OCI-LY1 (cell line): ENCODE measurements around the gene LRRC19.

Source experiments
- H2AFZ ChIP-seq: fragments of 200-600 bp; sonication (generic), shearing (Covaris generic); 2 replicates; pipeline ENCODE4 v1.6.0; 2014; ENCODE audit warnings: antibody characterized with exemption, mild to moderate bottlenecking, low read length
- H3F3A ChIP-seq: fragments of 200-600 bp; sonication (generic), shearing (Covaris generic); 2 replicates; pipeline ENCODE4 v1.6.0; 2014; ENCODE audit warnings: mild to moderate bottlenecking, antibody characterized with exemption, low read length, moderate library complexity; ENCODE audit not compliant: insufficient read depth
- H3K27ac ChIP-seq: fragments of 200-600 bp; sonication (generic); 2 replicates; pipeline ENCODE4 v1.5.1; 2014; ENCODE audit warnings: low read length, mixed run types, mild to moderate bottlenecking, low read depth; ENCODE audit not compliant: poor library complexity, severe bottlenecking
- H3K27me3 ChIP-seq: fragments of 200-600 bp; sonication (generic); 2 replicates; pipeline ENCODE4 v1.6.0; 2014; ENCODE audit warnings: antibody characterized with exemption, mild to moderate bottlenecking, low read length, moderate library complexity; ENCODE audit not compliant: insufficient read depth
- H3K36me3 ChIP-seq: fragments of 200-600 bp; sonication (generic); 2 replicates; pipeline ENCODE4 v1.6.1; 2014; ENCODE audit warnings: mild to moderate bottlenecking, antibody characterized with exemption, low read length, moderate library complexity, mixed read lengths; ENCODE audit not compliant: insufficient read depth
- H3K4me1 ChIP-seq: fragments of 200-600 bp; sonication (generic); 2 replicates; pipeline ENCODE4 v1.5.1; 2014; ENCODE audit warnings: mild to moderate bottlenecking, low read length, moderate library complexity; ENCODE audit not compliant: insufficient read depth, severe bottlenecking
- H3K4me2 ChIP-seq: fragments of 200-600 bp; sonication (generic), shearing (Covaris generic); 2 replicates; pipeline ENCODE4 v1.6.1; 2014; ENCODE audit warnings: low read length
- H3K4me3 ChIP-seq: fragments of 200-600 bp; sonication (generic); 2 replicates; pipeline ENCODE4 v1.5.1; 2014; ENCODE audit warnings: low read length, low read depth, mild to moderate bottlenecking, mixed read lengths; ENCODE audit not compliant: poor library complexity, severe bottlenecking
- H3K79me2 ChIP-seq: fragments of 200-600 bp; shearing (Covaris generic); 2 replicates; pipeline ENCODE4 v1.6.1; 2016; ENCODE audit warnings: mixed run types, low read length, mixed read lengths; ENCODE audit not compliant: insufficient read depth
- H3K9ac ChIP-seq: fragments of 200-600 bp; sonication (generic), shearing (Covaris generic); 2 replicates; pipeline ENCODE4 v1.6.1; 2014; ENCODE audit warnings: mild to moderate bottlenecking, low read length, mixed read lengths
- H3K9me2 ChIP-seq: fragments of 200-600 bp; sonication (generic), shearing (Covaris generic); 2 replicates; pipeline ENCODE4 v1.6.1; 2014; ENCODE audit warnings: low read depth, mild to moderate bottlenecking, low read length, mixed read lengths
- H3K9me3 ChIP-seq: fragments of 200-600 bp; shearing (Covaris generic); 2 replicates; pipeline ENCODE4 v1.6.1; 2014; ENCODE audit warnings: low read length, mixed read lengths
- H4K20me1 ChIP-seq: fragments of 200-600 bp; sonication (generic), shearing (Covaris generic); 2 replicates; pipeline ENCODE4 v1.6.0; 2016; ENCODE audit warnings: mild to moderate bottlenecking, low read length; ENCODE audit not compliant: insufficient read depth
- CTCF ChIP-seq: fragments of 200-600 bp; sonication (generic), shearing (Covaris generic); IDR thresholded peaks from 2 replicates; pipeline ENCODE4 v1.5.1; 2017; ENCODE audit warnings: mild to moderate bottlenecking, antibody characterized with exemption, low read length, moderate library complexity, mixed read lengths
- EZH2 ChIP-seq: fragments of 200-600 bp; sonication (generic), shearing (Covaris generic); IDR thresholded peaks from 2 replicates; pipeline ENCODE4 v1.8.0; 2017; ENCODE audit warnings: borderline replicate concordance, mixed run types, mild to moderate bottlenecking, antibody characterized with exemption, low read length, moderate library complexity, mixed read lengths

Gene LRRC19

DNA sequence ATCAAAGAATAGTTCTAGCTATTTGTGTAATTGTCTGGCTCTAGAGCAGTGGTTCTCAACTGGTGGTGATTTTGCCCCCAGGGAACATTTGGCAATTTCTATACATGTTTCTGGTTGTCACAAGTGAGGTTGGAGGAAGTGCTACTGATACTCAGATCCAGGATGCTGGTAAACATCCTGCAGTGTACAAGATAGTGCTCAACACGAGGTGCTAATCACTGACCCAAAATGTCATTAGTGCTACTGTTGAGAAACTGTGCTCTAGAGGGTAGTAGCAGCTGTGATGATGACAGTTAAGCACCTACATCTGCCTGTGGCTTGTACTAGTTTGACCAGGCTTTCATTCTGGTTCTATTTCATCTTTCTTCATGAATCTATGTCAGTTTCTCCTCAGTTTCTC, 22.1 kb downstream of the LRRC19 start:
- no peak overlapping the region for H3K9ac ChIP-seq
- no peak overlapping the region for H3K27ac ChIP-seq
- H3F3A ChIP-seq, result no peaks in the 10 kb centered on the region
- H3K4me3 ChIP-seq, result no peak overlapping the region
- H3K9me2 ChIP-seq, result no peaks in the 10 kb centered on the region
- H3K4me1 ChIP-seq, result no peaks in the 10 kb centered on the region
- H3K9me3 ChIP-seq, result no peaks in the 10 kb centered on the region
- TF ChIP-seq EZH2, result no peak
- no peak for TF ChIP-seq CTCF
- no peaks in the 10 kb centered on the region for H3K79me2 ChIP-seq
- no peak overlapping the region for H3K4me2 ChIP-seq
- H3K27me3 ChIP-seq, result no peaks in the 10 kb centered on the region
- peaks cover 8% of the 10 kb centered on the region for H3K36me3 ChIP-seq
- no peak overlapping the region for H2AFZ ChIP-seq
- no peaks in the 10 kb centered on the region for H4K20me1 ChIP-seq

GRCh38 chr9:26975728-26976707, 29.5 kb downstream of the LRRC19 start:
- H3K9ac ChIP-seq, result no peak overlapping the region
- no peak overlapping the region for H3K27ac ChIP-seq

DNA sequence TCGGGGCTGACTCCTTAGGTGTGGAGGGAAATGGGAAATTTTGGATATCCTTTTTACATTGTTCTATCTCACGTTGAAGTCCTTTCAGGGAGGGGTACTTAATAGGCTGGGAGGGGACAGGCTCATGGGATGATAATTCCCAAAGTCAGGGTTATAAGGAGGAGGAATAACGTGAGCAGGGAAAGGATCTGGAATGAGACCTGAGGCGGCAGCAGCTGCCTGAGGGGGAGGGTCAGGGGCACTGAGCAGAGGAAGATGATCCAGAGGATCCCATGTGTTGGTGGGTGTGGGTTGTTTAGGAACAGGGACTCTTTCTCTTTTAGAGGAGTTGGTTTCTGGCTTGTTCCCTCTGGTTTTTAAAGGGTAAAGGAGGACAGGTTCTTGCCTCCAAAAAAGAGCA, 30.5 kb downstream of the LRRC19 start:
- Histone ChIP-seq H3K4me3 (no peak overlapping the region), H3K36me3 (no peaks in the 10 kb centered on the region), H3K9me3 (no peaks in the 10 kb centered on the region), H3K9me2 (no peaks in the 10 kb centered on the region), H3K4me2 (no peak overlapping the region), H3K27ac (no peak overlapping the region), H3K79me2 (no peaks in the 10 kb centered on the region), H2AFZ (no peak overlapping the region), H3K4me1 (no peaks in the 10 kb centered on the region), H3K27me3 (no peaks in the 10 kb centered on the region), H3K9ac (no peak overlapping the region), H4K20me1 (no peaks in the 10 kb centered on the region), H3F3A (no peaks in the 10 kb centered on the region)
- TF ChIP-seq EZH2 (no peak), CTCF (no peak)

More at GRCh38 chr9:26975728-26976707, 29.5 kb downstream of the LRRC19 start:
- H2AFZ ChIP-seq, result no peak overlapping the region
- H3K36me3 ChIP-seq, result no peaks in the 10 kb centered on the region; the same call in 1 of the 2 replicates
- H4K20me1 ChIP-seq, result no peaks in the 10 kb centered on the region
- H3K4me3 ChIP-seq, result no peak overlapping the region
- H3K27me3 ChIP-seq, result no peaks in the 10 kb centered on the region
- H3K79me2 ChIP-seq, result no peaks in the 10 kb centered on the region
- no peaks in the 10 kb centered on the region for H3F3A ChIP-seq
- TF ChIP-seq EZH2 (no peak), CTCF (peak; percentile 34; the same call in 1 of the 2 replicates)
- no peaks in the 10 kb centered on the region for H3K4me1 ChIP-seq
- no peak overlapping the region for H3K4me2 ChIP-seq
- H3K9me2 ChIP-seq, result no peaks in the 10 kb centered on the region
- no peaks in the 10 kb centered on the region for H3K9me3 ChIP-seq
